ENCODE data around the gene CDKN1C. TPM values are rescaled to one million over a fixed set of nuclear protein-coding genes. Genes with fewer than 3 reads are reported as not detected.

CDKN1C gene
- total and polyA plus RNA-seq, 2 experiments from 2014 or later: 0.38 to 0.43 TPM

DNA sequence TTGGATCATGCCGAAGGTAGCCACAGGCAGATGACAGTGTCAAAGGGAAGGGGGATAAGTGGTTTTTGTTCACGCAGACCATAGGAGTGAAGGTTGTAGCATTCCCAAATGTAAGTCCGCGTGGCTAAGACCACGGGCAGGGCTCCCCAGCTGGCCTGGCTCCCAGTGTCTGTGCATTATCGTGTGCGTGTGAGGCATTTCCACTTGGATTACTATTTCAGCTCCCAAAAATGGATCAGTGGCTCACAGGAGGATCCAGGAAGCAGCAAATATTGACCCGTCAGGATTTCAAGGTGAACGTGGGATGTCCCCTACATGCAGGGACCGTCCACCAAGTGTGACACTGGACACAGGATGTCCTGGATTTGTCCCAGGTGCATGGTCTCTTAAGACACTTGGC, 10.6 kb downstream of the CDKN1C start:
- Histone ChIP-seq H3K4me2 (ENCODE audit: unreplicated experiment) (no peak overlapping the region), H3K9ac (no peak overlapping the region), H3F3A (ENCODE audit: insufficient read depth) (no peaks in the 10 kb centered on the region), H3K27ac (no peak overlapping the region), H3K79me2 (ENCODE audit: insufficient read depth) (no peaks in the 10 kb centered on the region), H3K9me3 (ENCODE audit: low read depth) (no peaks in the 10 kb centered on the region), H4K20me1 (ENCODE audit: insufficient read depth) (no peaks in the 10 kb centered on the region), H3K9me2 (ENCODE audit: insufficient read depth) (no peaks in the 10 kb centered on the region), H2AFZ (no peak overlapping the region), H3K36me3 (ENCODE audit: low read depth) (no peaks in the 10 kb centered on the region), H3K27me3 (replicated peaks; ENCODE audit: insufficient read depth) (peaks cover 9% of the 10 kb centered on the region), H3K4me1 (ENCODE audit: insufficient read depth) (no peaks in the 10 kb centered on the region), H3K4me3 (no peak overlapping the region)
- in situ Hi-C loops (cut with MboI): loop anchor here (25.0 kb wide), 2 partner anchors 563 to 688 kb away; partner anchors contain the start of genes C11orf21 and TSPAN32
- DNase-seq: no peak
- 55 to 62% methylated on average over 10 of the region's 10 CpGs for WGBS, 2 experiments (ENCODE audit: low coverage in 1 of 2, low lambda C conversion rate in 2 of 2, missing lambda C conversion rate in 2 of 2)
- no peak for TF ChIP-seq EZH2phosphoT487 (IDR thresholded peaks at IDR 0.05; ENCODE audit: insufficient read depth, low read depth)
- no peak for TF ChIP-seq EZH2 (IDR thresholded peaks at IDR 0.05; ENCODE audit: insufficient read depth, poor library complexity, severe bottlenecking)

DNA sequence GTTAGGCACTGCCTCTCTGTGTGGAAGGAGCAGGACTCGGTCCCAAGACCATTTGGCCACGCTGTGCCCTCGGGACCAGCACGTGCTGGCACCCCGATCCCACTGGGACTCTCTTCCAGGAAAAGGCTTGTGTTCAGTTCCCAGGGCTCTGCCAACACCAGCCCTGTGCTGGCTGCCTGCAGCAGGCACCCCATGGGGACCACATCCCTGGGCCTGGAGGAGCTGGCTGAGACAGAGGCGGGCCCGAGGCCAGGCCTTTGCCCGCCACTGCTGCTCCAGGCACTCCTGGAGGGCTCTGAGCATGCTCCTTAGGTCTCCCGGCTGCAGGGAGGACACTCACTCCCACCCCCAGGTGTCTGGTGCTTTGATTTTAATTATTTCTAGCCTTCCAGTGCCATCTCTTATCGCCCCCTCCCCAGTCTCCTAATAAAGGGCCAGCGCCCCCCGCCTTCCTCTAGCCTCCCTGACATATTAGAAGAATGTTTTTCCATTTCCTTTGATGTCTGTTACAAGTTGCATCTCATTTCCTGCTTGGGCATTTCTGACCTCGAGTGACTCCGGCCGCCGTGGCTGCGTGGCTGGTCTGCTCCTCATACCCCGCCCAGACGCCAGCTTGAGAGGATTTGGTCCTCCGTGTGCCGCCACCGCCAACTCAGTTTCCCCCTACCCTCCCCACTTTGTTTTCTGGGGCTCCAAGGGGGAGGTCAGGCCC, 14.4 kb downstream of the CDKN1C start:
- no peak for TF ChIP-seq EZH2 (IDR thresholded peaks at IDR 0.05; ENCODE audit: insufficient read depth, poor library complexity, severe bottlenecking)
- TF ChIP-seq EZH2phosphoT487 (IDR thresholded peaks at IDR 0.05; ENCODE audit: insufficient read depth, low read depth): no peak
- no peaks in the 10 kb centered on the region for H3K36me3 ChIP-seq (ENCODE audit: low read depth)
- peaks cover 33% of the 10 kb centered on the region for H3K27me3 ChIP-seq (replicated peaks; ENCODE audit: insufficient read depth)
- H3K79me2 ChIP-seq (ENCODE audit: insufficient read depth): no peaks in the 10 kb centered on the region
- in situ Hi-C loops (cut with MboI): no loop called here
- H3K4me1 ChIP-seq (ENCODE audit: insufficient read depth): no peaks in the 10 kb centered on the region
- H3K4me2 ChIP-seq (ENCODE audit: unreplicated experiment): no peak overlapping the region
- no peak overlapping the region for H2AFZ ChIP-seq
- H3K27ac ChIP-seq: no peak overlapping the region
- 46 to 54% methylated on average over 22 of the region's 22 CpGs for WGBS, 2 experiments (ENCODE audit: low coverage in 1 of 2, low lambda C conversion rate in 2 of 2, missing lambda C conversion rate in 2 of 2)
- no peaks in the 10 kb centered on the region for H3K9me3 ChIP-seq (ENCODE audit: low read depth)
- no peaks in the 10 kb centered on the region for H4K20me1 ChIP-seq (ENCODE audit: insufficient read depth)
- no peak overlapping the region for H3K9ac ChIP-seq
- H3K9me2 ChIP-seq (ENCODE audit: insufficient read depth): no peaks in the 10 kb centered on the region
- DNase-seq: no peak
- no peaks in the 10 kb centered on the region for H3F3A ChIP-seq (ENCODE audit: insufficient read depth)
- H3K4me3 ChIP-seq: no peak overlapping the region

DNA sequence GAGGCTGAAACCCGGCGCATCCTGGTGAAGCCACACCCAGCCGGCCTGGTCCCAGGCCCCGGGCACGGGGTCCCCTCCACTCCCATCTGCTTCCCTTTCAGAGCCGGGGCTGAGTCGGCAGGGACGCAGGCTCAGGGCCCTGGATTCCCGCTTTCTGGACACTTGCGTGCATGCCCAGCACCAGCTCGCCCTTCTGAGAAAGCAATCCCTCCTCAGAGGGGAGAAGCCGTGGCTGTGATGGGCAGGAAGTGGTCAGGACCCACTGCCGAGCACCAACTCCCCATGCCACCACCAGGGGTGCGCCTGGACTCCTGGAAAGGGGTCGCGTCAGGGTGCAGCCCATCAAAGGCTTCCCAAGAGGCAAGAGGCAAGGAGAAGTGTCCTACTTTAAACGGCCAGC, 15.1 kb downstream of the CDKN1C start:
- no peaks in the 10 kb centered on the region for H4K20me1 ChIP-seq (ENCODE audit: insufficient read depth)
- H3K36me3 ChIP-seq (ENCODE audit: low read depth): no peaks in the 10 kb centered on the region
- no peak overlapping the region for H3K4me2 ChIP-seq (ENCODE audit: unreplicated experiment)
- no peaks in the 10 kb centered on the region for H3K9me2 ChIP-seq (ENCODE audit: insufficient read depth)
- in situ Hi-C loops (cut with MboI): no loop called here
- no peak for DNase-seq
- 52 to 62% methylated on average over 17 of the region's 17 CpGs for WGBS, 2 experiments (ENCODE audit: low coverage in 1 of 2, low lambda C conversion rate in 2 of 2, missing lambda C conversion rate in 2 of 2)
- H3K27ac ChIP-seq: no peak overlapping the region
- no peaks in the 10 kb centered on the region for H3K4me1 ChIP-seq (ENCODE audit: insufficient read depth)
- no peak for TF ChIP-seq EZH2 (IDR thresholded peaks at IDR 0.05; ENCODE audit: insufficient read depth, poor library complexity, severe bottlenecking)
- TF ChIP-seq EZH2phosphoT487 (IDR thresholded peaks at IDR 0.05; ENCODE audit: insufficient read depth, low read depth): no peak
- H3F3A ChIP-seq (ENCODE audit: insufficient read depth): no peaks in the 10 kb centered on the region
- no peaks in the 10 kb centered on the region for H3K79me2 ChIP-seq (ENCODE audit: insufficient read depth)
- no peak overlapping the region for H3K4me3 ChIP-seq
- H3K27me3 ChIP-seq (replicated peaks; ENCODE audit: insufficient read depth): peaks cover 33% of the 10 kb centered on the region
- no peak overlapping the region for H2AFZ ChIP-seq
- no peaks in the 10 kb centered on the region for H3K9me3 ChIP-seq (ENCODE audit: low read depth)
- no peak overlapping the region for H3K9ac ChIP-seq

DNA sequence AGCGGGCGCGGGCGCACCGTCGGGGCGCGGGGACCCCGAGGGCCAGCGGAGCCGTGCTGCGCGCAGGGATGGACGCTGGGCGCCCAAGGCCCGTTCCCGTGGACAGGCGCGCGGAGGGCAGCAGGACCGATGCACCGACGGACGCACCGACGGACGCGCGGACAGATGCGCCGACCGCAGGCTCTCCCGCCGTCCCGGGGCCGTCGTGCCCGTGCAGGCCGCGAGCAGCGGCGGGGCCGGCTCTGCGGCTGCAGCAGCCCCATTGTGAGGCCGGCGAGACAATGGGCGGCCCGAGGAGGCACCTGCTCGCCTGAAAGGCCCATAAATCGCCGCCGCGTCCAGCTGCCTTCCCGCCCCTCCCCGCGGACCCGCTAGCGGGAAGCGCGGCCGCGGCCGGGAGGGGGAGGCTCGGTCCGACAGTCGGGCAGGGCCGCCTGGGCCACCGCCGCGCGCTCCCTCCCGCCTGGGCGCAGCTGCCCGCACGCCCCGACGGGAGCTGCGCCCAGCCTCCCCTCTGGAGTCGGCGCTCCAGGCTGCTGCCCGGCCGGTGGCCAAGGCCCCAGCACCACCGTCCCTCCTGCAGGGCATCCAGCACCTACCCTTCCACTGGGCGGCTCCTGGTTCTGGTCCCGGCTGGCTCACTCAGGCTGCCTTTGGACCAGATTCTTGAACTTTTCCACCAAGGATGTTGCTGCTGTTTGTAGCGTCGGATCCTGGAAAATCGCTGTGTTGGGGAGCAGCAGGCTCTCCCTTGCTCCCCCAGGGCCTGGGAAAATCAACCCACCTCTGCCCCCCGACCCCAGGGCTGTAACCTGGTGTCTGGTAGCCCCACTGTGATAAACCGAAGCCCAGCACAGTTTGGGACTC, 15.8 kb downstream of the CDKN1C start:
- no peaks in the 10 kb centered on the region for H3K9me3 ChIP-seq (ENCODE audit: low read depth)
- no peaks in the 10 kb centered on the region for H4K20me1 ChIP-seq (ENCODE audit: insufficient read depth)
- no peaks in the 10 kb centered on the region for H3K36me3 ChIP-seq (ENCODE audit: low read depth)
- no peak for TF ChIP-seq EZH2phosphoT487 (IDR thresholded peaks at IDR 0.05; ENCODE audit: insufficient read depth, low read depth)
- peak; percentile 78 for TF ChIP-seq EZH2 (IDR thresholded peaks at IDR 0.05; ENCODE audit: insufficient read depth, poor library complexity, severe bottlenecking)
- no peak overlapping the region for H3K4me3 ChIP-seq
- H3K4me2 ChIP-seq (ENCODE audit: unreplicated experiment): no peak overlapping the region
- no peaks in the 10 kb centered on the region for H3F3A ChIP-seq (ENCODE audit: insufficient read depth)
- H3K27me3 ChIP-seq (replicated peaks; ENCODE audit: insufficient read depth): peaks cover 33% of the 10 kb centered on the region
- WGBS, 2 experiments (ENCODE audit: low coverage in 1 of 2, low lambda C conversion rate in 2 of 2, missing lambda C conversion rate in 2 of 2): 7 to 13% methylated on average over 57 to 58 of the region's 90 CpGs
- no peaks in the 10 kb centered on the region for H3K79me2 ChIP-seq (ENCODE audit: insufficient read depth)
- no peak overlapping the region for H2AFZ ChIP-seq
- in situ Hi-C loops (cut with MboI): no loop called here
- H3K9ac ChIP-seq: no peak overlapping the region
- no peak for DNase-seq
- no peak overlapping the region for H3K27ac ChIP-seq
- H3K4me1 ChIP-seq (ENCODE audit: insufficient read depth): no peaks in the 10 kb centered on the region
- H3K9me2 ChIP-seq (ENCODE audit: insufficient read depth): no peaks in the 10 kb centered on the region

Measured in GM23248 (cell line).